ENCODE results near the gene DHX32. TPM values are rescaled to one million over a fixed set of nuclear protein-coding genes. Genes with fewer than 3 reads are reported as not detected.
"Not testable (repeated sequence)": the region's sequence is repeated elsewhere in the genome, so short reads cannot be mapped to it uniquely, and the experiment has no call there.

The DHX32 gene
- total RNA-seq, 6 experiments from 2014 or later, result 10.0 to 17.6 (median 14.1) TPM

DNA sequence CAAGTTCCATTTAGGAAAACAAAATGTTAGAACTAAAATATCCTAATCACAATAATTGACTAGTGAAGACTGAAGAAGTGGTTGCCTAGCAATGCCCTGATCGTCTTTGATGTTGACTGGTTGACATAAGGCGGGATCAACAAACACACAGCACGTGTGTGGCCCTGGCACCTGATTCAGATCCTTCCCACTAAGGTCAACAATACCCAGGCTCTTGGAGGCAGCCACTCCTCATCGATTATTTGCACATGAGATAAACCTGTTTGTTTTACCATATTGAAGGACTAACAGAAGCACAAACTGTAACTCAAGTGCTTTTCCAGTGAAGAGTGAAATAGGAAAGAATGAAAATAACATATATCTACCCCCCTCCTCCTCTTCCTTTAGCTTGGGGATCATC lies 30.9 kb upstream of the DHX32 start:
- H3K9me3 ChIP-seq, result no peaks in the 10 kb centered on the region
- intact Hi-C loops (cut with DNase I), result no loop called here
- no peak overlapping the region for H3K27ac ChIP-seq
- peaks cover 0 to 6% of the 10 kb centered on the region in 2 donors for H3K27me3 ChIP-seq
- DNase-seq (peak in 2 of 3 donors; percentile 56 to 76), ATAC-seq (peak; percentile 63 to 93 (median 84))
- no peak for TF ChIP-seq POLR2A (IDR thresholded peaks at IDR 0.05)
- no peak for TF ChIP-seq CTCF (IDR thresholded peaks at IDR 0.05)
- H3K4me1 ChIP-seq, result no peaks in the 10 kb centered on the region
- no peak overlapping the region for H3K4me3 ChIP-seq
- H3K36me3 ChIP-seq, result no peaks in the 10 kb centered on the region
- 23% methylated on average over 2 of the region's 4 CpGs for WGBS (ENCODE audit: insufficient coverage, low coverage, low lambda C conversion rate, missing lambda C conversion rate)

GRCh38 chr10:125911145-125911544 lies 30.1 kb upstream of the DHX32 start:
- TF ChIP-seq CTCF (IDR thresholded peaks at IDR 0.05) (no peak), POLR2A (IDR thresholded peaks at IDR 0.05) (no peak)
- Histone ChIP-seq H3K4me3 (no peak overlapping the region), H3K27ac (no peak overlapping the region), H3K4me1 (no peaks in the 10 kb centered on the region), H3K9me3 (no peaks in the 10 kb centered on the region), H3K36me3 (no peaks in the 10 kb centered on the region), H3K27me3 (peaks cover 0 to 6% of the 10 kb centered on the region in 2 donors)
- no peak for DNase-seq
- intact Hi-C loops (cut with DNase I), result no loop called here
- WGBS (ENCODE audit: insufficient coverage, low coverage, low lambda C conversion rate, missing lambda C conversion rate), result 52% methylated on average over 9 of the region's 10 CpGs
- ATAC-seq, result no peak

DNA sequence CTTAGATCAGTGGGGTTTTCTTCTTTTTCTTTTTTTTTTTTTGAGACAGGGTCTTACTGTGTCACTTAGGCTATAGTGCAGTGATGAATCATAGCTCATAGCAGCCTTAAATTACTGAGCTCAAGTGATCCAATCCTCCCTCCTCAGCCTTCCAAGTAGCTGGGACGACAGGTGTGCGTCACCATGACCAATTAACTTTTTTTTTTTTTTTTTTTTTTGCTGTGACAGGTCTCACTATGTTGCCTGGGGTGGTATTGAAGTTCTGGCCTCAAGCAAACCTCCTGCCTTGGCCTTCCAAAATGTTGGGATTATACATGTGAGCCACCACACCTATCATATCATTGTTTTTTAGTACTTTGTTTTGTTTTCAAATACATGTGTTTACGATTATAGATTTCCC lies 28.4 kb upstream of the DHX32 start:
- H3K27ac ChIP-seq; H3K4me3 ChIP-seq; H3K9me3 ChIP-seq; ATAC-seq; H3K4me1 ChIP-seq; H3K27me3 ChIP-seq; DNase-seq; H3K36me3 ChIP-seq; intact Hi-C loops (cut with DNase I): not testable (repeated sequence)
- WGBS (ENCODE audit: insufficient coverage, low coverage, low lambda C conversion rate, missing lambda C conversion rate), result 55% methylated on average over 2 of the region's 3 CpGs

- H3K27ac ChIP-seq; intact Hi-C loops (cut with DNase I); H3K36me3 ChIP-seq; DNase-seq; H3K4me1 ChIP-seq; H3K4me3 ChIP-seq; H3K27me3 ChIP-seq; H3K9me3 ChIP-seq: not testable (repeated sequence)
- ATAC-seq, result peak in 1 of 4 donors; percentile 30
- 31% methylated on average over 2 of the region's 2 CpGs for WGBS (ENCODE audit: insufficient coverage, low coverage, low lambda C conversion rate, missing lambda C conversion rate)
These were observed 27.7 kb upstream of the DHX32 start for GRCh38 chr10:125908813-125909212.

DNA sequence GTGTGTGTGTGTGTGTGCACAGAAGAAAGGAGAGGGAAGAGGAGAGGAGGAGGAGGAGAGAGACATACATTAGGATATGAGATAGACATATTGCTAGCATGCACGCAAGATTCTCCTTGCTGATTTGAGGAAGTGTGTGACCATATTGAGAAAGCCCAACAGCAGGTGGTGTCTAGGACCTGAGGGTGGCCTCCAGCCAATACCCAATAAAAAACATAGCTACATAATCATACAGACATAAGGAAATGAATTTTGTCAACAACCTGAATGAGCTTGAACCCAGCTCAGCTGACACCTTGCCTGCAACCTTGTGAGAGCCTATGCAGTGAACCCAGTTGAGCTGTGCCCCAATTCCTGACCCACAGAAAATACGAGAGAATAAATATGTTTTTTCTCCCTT lies 26.5 kb upstream of the DHX32 start:
- H3K9me3 ChIP-seq; H3K4me3 ChIP-seq; ATAC-seq; H3K4me1 ChIP-seq; H3K27me3 ChIP-seq; intact Hi-C loops (cut with DNase I); DNase-seq; H3K36me3 ChIP-seq; H3K27ac ChIP-seq: not testable (repeated sequence)
- WGBS (ENCODE audit: insufficient coverage, low coverage, low lambda C conversion rate, missing lambda C conversion rate), result 56% methylated on average over 2 of the region's 2 CpGs

GRCh38 chr10:125905069-125905994 lies 24.2 kb upstream of the DHX32 start:
- H3K36me3 ChIP-seq; H3K27ac ChIP-seq; H3K9me3 ChIP-seq; DNase-seq; H3K27me3 ChIP-seq; H3K4me1 ChIP-seq; intact Hi-C loops (cut with DNase I); H3K4me3 ChIP-seq: not testable (repeated sequence)
- peak in 1 of 4 donors; percentile 16 for ATAC-seq
- 56% methylated on average over 5 of the region's 5 CpGs for WGBS (ENCODE audit: insufficient coverage, low coverage, low lambda C conversion rate, missing lambda C conversion rate)

GRCh38 chr10:125903135-125903640 lies 22.1 kb upstream of the DHX32 start:
- DNase-seq; H3K27me3 ChIP-seq; H3K9me3 ChIP-seq; H3K36me3 ChIP-seq; H3K27ac ChIP-seq; intact Hi-C loops (cut with DNase I); H3K4me1 ChIP-seq; ATAC-seq; H3K4me3 ChIP-seq: not testable (repeated sequence)
- WGBS (ENCODE audit: insufficient coverage, low coverage, low lambda C conversion rate, missing lambda C conversion rate), result 41% methylated on average over 3 of the region's 3 CpGs

- WGBS (ENCODE audit: insufficient coverage, low coverage, low lambda C conversion rate, missing lambda C conversion rate), result 64% methylated on average over 3 of the region's 3 CpGs
- H3K27me3 ChIP-seq; H3K4me3 ChIP-seq; DNase-seq; H3K36me3 ChIP-seq; H3K27ac ChIP-seq; H3K9me3 ChIP-seq; H3K4me1 ChIP-seq; ATAC-seq; intact Hi-C loops (cut with DNase I): not testable (repeated sequence)
These were observed 19.9 kb upstream of the DHX32 start for GRCh38 chr10:125900963-125901362.

GRCh38 chr10:125897317-125897716 lies 16.2 kb upstream of the DHX32 start:
- H3K4me3 ChIP-seq, result peak overlapping the region in 1 of 3 donors; percentile 64
- H3K36me3 ChIP-seq; intact Hi-C loops (cut with DNase I): not testable (repeated sequence)

More at GRCh38 chr10:125897317-125897716, 16.2 kb upstream of the DHX32 start:
- 23% methylated on average over 4 of the region's 4 CpGs for WGBS (ENCODE audit: insufficient coverage, low coverage, low lambda C conversion rate, missing lambda C conversion rate)
- not testable (repeated sequence) for ATAC-seq, H3K9me3 ChIP-seq, H3K4me1 ChIP-seq, H3K27ac ChIP-seq, DNase-seq, H3K27me3 ChIP-seq
